Stimulated activated CD4-positive, alpha-beta T cell treated with anti-CD3 and anti-CD28 coated beads, Interleukin-12 subunit alpha, Interleukin-12 subunit beta, amount 100 ng/mL, for 24 hours (primary cell): ENCODE measurements around the gene CCT5.
A peak's percentile ranks its signal among the peaks of the same experiment; 100 is the strongest.
"Not testable (repeated sequence)": the region's sequence is repeated elsewhere in the genome, so short reads cannot be mapped to it uniquely, and the experiment has no call there.

Experiments
- DNase-seq, 2 experiments: peaks; one replicate each; pipeline ENCODE4 v3.0.0-alpha.2; 2020; ENCODE audit warnings: low read depth in 2 of 2

The CCT5 gene

GRCh38 chr5:10277773-10278630 lies 27.9 kb downstream of the CCT5 start:
- DNase-seq = no peak

- no peak for DNase-seq
Measured at GRCh38 chr5:10278658-10279279, 28.7 kb downstream of the CCT5 start.

GRCh38 chr5:10279328-10279727 lies 29.2 kb downstream of the CCT5 start:
- DNase-seq = no peak

- DNase-seq = no peak
Measured at GRCh38 chr5:10279925-10280720, 30.0 kb downstream of the CCT5 start.

GRCh38 chr5:10283927-10284635 lies 34.0 kb downstream of the CCT5 start:
- peak; percentile 43 to 79 for DNase-seq

GRCh38 chr5:10285362-10285761 lies 35.3 kb downstream of the CCT5 start:
- DNase-seq = not testable (repeated sequence)

- DNase-seq = no peak
Measured at GRCh38 chr5:10286162-10286861, 36.2 kb downstream of the CCT5 start.

- DNase-seq = no peak
Measured at GRCh38 chr5:10286862-10287227, 36.8 kb downstream of the CCT5 start.

- DNase-seq = no peak
Measured at GRCh38 chr5:10288592-10289219, 38.6 kb downstream of the CCT5 start.

GRCh38 chr5:10289353-10289752 lies 39.3 kb downstream of the CCT5 start:
- DNase-seq = no peak

GRCh38 chr5:10289991-10290390 lies 39.9 kb downstream of the CCT5 start:
- no peak for DNase-seq

- no peak for DNase-seq
Measured at GRCh38 chr5:10290438-10290837, 40.4 kb downstream of the CCT5 start.

GRCh38 chr5:10291692-10292339 lies 41.7 kb downstream of the CCT5 start:
- DNase-seq = no peak

GRCh38 chr5:10293907-10294662 lies 44.0 kb downstream of the CCT5 start:
- DNase-seq = no peak

GRCh38 chr5:10295619-10296326 lies 45.7 kb downstream of the CCT5 start:
- DNase-seq = no peak

GRCh38 chr5:10297646-10298204 lies 47.6 kb downstream of the CCT5 start:
- no peak for DNase-seq

- no peak for DNase-seq
Measured at GRCh38 chr5:10300246-10300645, 50.2 kb downstream of the CCT5 start.

- no peak for DNase-seq
Measured at GRCh38 chr5:10301266-10301665, 51.2 kb downstream of the CCT5 start.
